Measurements from ENCODE around the gene COLEC11.

Gene COLEC11

DNA sequence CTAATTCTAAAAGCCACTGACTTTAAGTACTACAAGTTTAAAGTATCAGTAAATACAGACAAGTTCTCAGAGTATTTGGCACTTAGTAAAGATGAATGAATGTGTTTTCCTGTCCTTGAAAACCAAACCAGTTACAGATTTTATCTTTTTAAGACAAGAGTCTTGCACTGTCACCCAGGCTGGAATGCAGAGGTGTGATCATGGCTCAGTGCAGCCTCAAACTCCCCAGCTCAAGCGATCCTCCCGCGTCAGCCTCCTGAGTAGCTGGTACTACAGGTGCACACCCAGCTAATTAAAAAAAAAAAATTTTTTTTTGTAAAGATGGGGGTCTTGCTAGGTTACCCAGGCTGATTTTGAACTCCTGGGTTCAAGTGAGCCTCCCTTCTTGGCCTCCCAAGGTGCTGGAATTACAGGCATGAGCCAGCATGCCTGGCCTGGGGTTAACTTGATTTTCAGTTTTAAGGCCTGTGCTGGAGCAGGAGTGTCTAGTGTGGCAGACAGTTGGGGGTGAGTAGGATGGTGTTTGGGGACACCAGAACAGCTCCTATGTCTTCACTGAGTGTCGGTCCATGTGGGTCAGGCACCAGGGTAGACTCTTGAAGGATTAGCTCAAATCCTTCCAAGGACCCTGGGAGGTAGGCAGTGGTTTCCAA lies 10.2 kb upstream of the COLEC11 start:
- peak; percentile 16 for ATAC-seq
- TF ChIP-seq, protein P1, sequence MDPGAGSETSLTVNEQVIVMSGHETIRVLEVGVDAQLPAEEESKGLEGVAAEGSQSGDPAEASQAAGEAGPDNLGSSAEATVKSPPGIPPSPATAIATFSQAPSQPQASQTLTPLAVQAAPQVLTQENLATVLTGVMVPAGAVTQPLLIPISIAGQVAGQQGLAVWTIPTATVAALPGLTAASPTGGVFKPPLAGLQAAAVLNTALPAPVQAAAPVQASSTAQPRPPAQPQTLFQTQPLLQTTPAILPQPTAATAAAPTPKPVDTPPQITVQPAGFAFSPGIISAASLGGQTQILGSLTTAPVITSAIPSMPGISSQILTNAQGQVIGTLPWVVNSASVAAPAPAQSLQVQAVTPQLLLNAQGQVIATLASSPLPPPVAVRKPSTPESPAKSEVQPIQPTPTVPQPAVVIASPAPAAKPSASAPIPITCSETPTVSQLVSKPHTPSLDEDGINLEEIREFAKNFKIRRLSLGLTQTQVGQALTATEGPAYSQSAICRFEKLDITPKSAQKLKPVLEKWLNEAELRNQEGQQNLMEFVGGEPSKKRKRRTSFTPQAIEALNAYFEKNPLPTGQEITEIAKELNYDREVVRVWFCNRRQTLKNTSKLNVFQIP (CRISPR knock-in tag; IDR thresholded peaks at IDR 0.05; ENCODE audit: borderline replicate concordance, low read depth): no peak
- TF ChIP-seq GLIS3 (CRISPR knock-in tag; IDR thresholded peaks at IDR 0.05): 0 out of 2 replicates have a peak, but pooled peaks have one; percentile 5

DNA sequence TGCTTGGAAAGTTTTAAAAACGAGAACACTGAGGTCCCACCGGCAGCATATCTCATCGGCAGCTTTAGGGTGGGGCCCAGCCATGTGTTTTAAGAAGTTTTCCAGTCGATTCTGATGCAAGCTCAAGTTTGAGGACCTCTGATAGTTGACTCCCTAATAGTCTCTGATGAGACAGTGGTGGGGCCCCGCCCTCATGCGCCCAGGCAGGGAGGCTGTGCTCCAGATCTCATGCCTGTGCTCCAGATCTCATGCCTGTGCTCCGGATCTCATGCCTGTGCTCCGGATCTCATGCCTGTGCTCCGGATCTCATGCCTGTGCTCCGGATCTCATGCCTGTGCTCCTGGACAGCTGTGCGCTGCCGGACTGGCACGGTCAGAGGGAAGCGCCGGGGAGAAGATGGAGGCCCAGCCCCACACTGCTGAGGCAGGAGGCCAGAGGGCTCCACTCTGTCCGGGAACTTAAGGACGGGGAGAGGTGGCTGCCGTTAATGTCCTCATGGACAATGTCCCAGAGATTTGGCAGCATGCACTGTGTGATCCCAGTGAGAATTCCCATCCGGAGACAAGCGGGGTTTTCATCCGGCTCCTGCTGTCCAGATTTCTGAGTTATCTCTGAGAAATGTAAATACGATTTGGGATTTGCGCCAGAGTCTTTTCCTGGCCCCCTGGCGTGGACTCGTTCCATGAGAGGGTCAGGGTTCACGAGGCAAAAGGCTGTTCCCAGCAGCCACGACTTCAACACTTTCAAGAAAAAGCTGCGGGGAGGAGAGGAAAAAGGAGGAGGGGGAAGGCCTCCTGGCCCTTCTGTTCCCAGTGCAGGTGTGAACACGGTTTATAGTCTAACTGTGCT lies 9.4 kb upstream of the COLEC11 start:
- ATAC-seq: peak; percentile 61
- peak; percentile 28; the same call in 1 of the 2 replicates for TF ChIP-seq SNAI2 (CRISPR knock-in tag; IDR thresholded peaks at IDR 0.05)
- TF ChIP-seq, protein P1 (CRISPR knock-in tag; IDR thresholded peaks at IDR 0.05; ENCODE audit: borderline replicate concordance, low read depth): no peak
- peak; percentile 55 for TF ChIP-seq ISL1 (CRISPR knock-in tag; IDR thresholded peaks at IDR 0.05)
- TF ChIP-seq ESRRG (CRISPR knock-in tag; IDR thresholded peaks at IDR 0.05): no peak
- peak; percentile 24; the same call in 1 of the 2 replicates for TF ChIP-seq GLIS3 (CRISPR knock-in tag; IDR thresholded peaks at IDR 0.05)
- no peak for TF ChIP-seq OSR1 (CRISPR knock-in tag; IDR thresholded peaks at IDR 0.05)
- TF ChIP-seq ZFP3 (CRISPR knock-in tag; IDR thresholded peaks at IDR 0.05): peak; percentile 48; the same call in 1 of the 2 replicates
- peak; percentile 71 for TF ChIP-seq TCF4 (CRISPR knock-in tag; IDR thresholded peaks at IDR 0.05; ENCODE audit: borderline replicate concordance)
- TF ChIP-seq, protein P2, sequence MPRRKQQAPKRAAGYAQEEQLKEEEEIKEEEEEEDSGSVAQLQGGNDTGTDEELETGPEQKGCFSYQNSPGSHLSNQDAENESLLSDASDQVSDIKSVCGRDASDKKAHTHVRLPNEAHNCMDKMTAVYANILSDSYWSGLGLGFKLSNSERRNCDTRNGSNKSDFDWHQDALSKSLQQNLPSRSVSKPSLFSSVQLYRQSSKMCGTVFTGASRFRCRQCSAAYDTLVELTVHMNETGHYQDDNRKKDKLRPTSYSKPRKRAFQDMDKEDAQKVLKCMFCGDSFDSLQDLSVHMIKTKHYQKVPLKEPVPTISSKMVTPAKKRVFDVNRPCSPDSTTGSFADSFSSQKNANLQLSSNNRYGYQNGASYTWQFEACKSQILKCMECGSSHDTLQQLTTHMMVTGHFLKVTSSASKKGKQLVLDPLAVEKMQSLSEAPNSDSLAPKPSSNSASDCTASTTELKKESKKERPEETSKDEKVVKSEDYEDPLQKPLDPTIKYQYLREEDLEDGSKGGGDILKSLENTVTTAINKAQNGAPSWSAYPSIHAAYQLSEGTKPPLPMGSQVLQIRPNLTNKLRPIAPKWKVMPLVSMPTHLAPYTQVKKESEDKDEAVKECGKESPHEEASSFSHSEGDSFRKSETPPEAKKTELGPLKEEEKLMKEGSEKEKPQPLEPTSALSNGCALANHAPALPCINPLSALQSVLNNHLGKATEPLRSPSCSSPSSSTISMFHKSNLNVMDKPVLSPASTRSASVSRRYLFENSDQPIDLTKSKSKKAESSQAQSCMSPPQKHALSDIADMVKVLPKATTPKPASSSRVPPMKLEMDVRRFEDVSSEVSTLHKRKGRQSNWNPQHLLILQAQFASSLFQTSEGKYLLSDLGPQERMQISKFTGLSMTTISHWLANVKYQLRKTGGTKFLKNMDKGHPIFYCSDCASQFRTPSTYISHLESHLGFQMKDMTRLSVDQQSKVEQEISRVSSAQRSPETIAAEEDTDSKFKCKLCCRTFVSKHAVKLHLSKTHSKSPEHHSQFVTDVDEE (CRISPR knock-in tag; IDR thresholded peaks at IDR 0.05): peak; percentile 67; the same call in 1 of the 2 replicates
- no peak for TF ChIP-seq PPARA (CRISPR knock-in tag; IDR thresholded peaks at IDR 0.05; ENCODE audit: borderline replicate concordance)
- TF ChIP-seq ZNF565 (CRISPR knock-in tag; conservative IDR thresholded peaks at IDR 0.05; ENCODE audit: low read depth): 0 out of 2 replicates have a peak, but pooled peaks have one; percentile 11
- TF ChIP-seq ZNF70 (CRISPR knock-in tag; IDR thresholded peaks at IDR 0.05): no peak
- peak; percentile 42; the same call in 1 of the 2 replicates for TF ChIP-seq ZNF8 (CRISPR knock-in tag; IDR thresholded peaks at IDR 0.05)

DNA sequence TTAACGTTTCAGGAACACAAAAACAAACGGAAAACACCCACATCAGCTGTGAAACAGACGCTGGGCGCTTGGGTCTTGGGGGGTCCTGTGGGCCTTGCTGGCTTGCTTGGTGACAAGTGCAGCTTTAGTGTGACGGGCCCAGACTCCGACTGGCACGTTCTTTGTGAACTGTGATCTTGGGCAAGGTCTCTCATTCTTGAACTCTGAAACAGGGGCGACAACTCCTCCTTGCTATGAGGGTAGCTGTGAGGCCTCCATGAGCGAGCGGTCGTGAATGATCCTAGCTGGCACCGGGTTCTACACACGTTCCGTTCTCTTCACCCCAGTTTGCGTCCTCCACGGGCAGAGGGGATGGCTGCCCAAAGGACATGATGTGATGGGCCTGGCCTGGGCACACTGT lies 8.7 kb upstream of the COLEC11 start:
- ATAC-seq: no peak
- TF ChIP-seq ZFP3 (CRISPR knock-in tag; IDR thresholded peaks at IDR 0.05) (no peak), TOX (CRISPR knock-in tag; IDR thresholded peaks at IDR 0.05; ENCODE audit: borderline replicate concordance) (no peak), ARNTL (CRISPR knock-in tag; IDR thresholded peaks at IDR 0.05; ENCODE audit: borderline replicate concordance, low read depth) (no peak), ZNF70 (CRISPR knock-in tag; IDR thresholded peaks at IDR 0.05) (no peak), ISL1 (CRISPR knock-in tag; IDR thresholded peaks at IDR 0.05) (no peak), RARB (CRISPR knock-in tag; IDR thresholded peaks at IDR 0.05) (no peak), ZNF565 (CRISPR knock-in tag; conservative IDR thresholded peaks at IDR 0.05; ENCODE audit: low read depth) (no peak)
- TF ChIP-seq, protein P3, sequence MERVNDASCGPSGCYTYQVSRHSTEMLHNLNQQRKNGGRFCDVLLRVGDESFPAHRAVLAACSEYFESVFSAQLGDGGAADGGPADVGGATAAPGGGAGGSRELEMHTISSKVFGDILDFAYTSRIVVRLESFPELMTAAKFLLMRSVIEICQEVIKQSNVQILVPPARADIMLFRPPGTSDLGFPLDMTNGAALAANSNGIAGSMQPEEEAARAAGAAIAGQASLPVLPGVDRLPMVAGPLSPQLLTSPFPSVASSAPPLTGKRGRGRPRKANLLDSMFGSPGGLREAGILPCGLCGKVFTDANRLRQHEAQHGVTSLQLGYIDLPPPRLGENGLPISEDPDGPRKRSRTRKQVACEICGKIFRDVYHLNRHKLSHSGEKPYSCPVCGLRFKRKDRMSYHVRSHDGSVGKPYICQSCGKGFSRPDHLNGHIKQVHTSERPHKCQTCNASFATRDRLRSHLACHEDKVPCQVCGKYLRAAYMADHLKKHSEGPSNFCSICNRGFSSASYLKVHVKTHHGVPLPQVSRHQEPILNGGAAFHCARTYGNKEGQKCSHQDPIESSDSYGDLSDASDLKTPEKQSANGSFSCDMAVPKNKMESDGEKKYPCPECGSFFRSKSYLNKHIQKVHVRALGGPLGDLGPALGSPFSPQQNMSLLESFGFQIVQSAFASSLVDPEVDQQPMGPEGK (CRISPR knock-in tag; IDR thresholded peaks at IDR 0.05; ENCODE audit: borderline replicate concordance): no peak
- TF ChIP-seq, protein P2 (CRISPR knock-in tag; IDR thresholded peaks at IDR 0.05): no peak
- TF ChIP-seq, protein P1 (CRISPR knock-in tag; IDR thresholded peaks at IDR 0.05; ENCODE audit: borderline replicate concordance, low read depth): no peak
